OCI-LY1 (cell line): ENCODE measurements around the gene FCAMR.

Experiments used
- H2AFZ ChIP-seq: fragments of 200-600 bp; sonication (generic), shearing (Covaris generic); 2 replicates; pipeline ENCODE4 v1.6.0; 2014; ENCODE audit warnings: antibody characterized with exemption, mild to moderate bottlenecking, low read length
- H3F3A ChIP-seq: fragments of 200-600 bp; sonication (generic), shearing (Covaris generic); 2 replicates; pipeline ENCODE4 v1.6.0; 2014; ENCODE audit warnings: mild to moderate bottlenecking, antibody characterized with exemption, low read length, moderate library complexity; ENCODE audit not compliant: insufficient read depth
- H3K27ac ChIP-seq: fragments of 200-600 bp; sonication (generic); 2 replicates; pipeline ENCODE4 v1.5.1; 2014; ENCODE audit warnings: low read length, mixed run types, mild to moderate bottlenecking, low read depth; ENCODE audit not compliant: poor library complexity, severe bottlenecking
- H3K27me3 ChIP-seq: fragments of 200-600 bp; sonication (generic); 2 replicates; pipeline ENCODE4 v1.6.0; 2014; ENCODE audit warnings: antibody characterized with exemption, mild to moderate bottlenecking, low read length, moderate library complexity; ENCODE audit not compliant: insufficient read depth
- H3K36me3 ChIP-seq: fragments of 200-600 bp; sonication (generic); 2 replicates; pipeline ENCODE4 v1.6.1; 2014; ENCODE audit warnings: mild to moderate bottlenecking, antibody characterized with exemption, low read length, moderate library complexity, mixed read lengths; ENCODE audit not compliant: insufficient read depth
- H3K4me1 ChIP-seq: fragments of 200-600 bp; sonication (generic); 2 replicates; pipeline ENCODE4 v1.5.1; 2014; ENCODE audit warnings: mild to moderate bottlenecking, low read length, moderate library complexity; ENCODE audit not compliant: insufficient read depth, severe bottlenecking
- H3K4me2 ChIP-seq: fragments of 200-600 bp; sonication (generic), shearing (Covaris generic); 2 replicates; pipeline ENCODE4 v1.6.1; 2014; ENCODE audit warnings: low read length
- H3K4me3 ChIP-seq: fragments of 200-600 bp; sonication (generic); 2 replicates; pipeline ENCODE4 v1.5.1; 2014; ENCODE audit warnings: low read length, low read depth, mild to moderate bottlenecking, mixed read lengths; ENCODE audit not compliant: poor library complexity, severe bottlenecking
- H3K79me2 ChIP-seq: fragments of 200-600 bp; shearing (Covaris generic); 2 replicates; pipeline ENCODE4 v1.6.1; 2016; ENCODE audit warnings: mixed run types, low read length, mixed read lengths; ENCODE audit not compliant: insufficient read depth
- H3K9ac ChIP-seq: fragments of 200-600 bp; sonication (generic), shearing (Covaris generic); 2 replicates; pipeline ENCODE4 v1.6.1; 2014; ENCODE audit warnings: mild to moderate bottlenecking, low read length, mixed read lengths
- H3K9me2 ChIP-seq: fragments of 200-600 bp; sonication (generic), shearing (Covaris generic); 2 replicates; pipeline ENCODE4 v1.6.1; 2014; ENCODE audit warnings: low read depth, mild to moderate bottlenecking, low read length, mixed read lengths
- H3K9me3 ChIP-seq: fragments of 200-600 bp; shearing (Covaris generic); 2 replicates; pipeline ENCODE4 v1.6.1; 2014; ENCODE audit warnings: low read length, mixed read lengths
- H4K20me1 ChIP-seq: fragments of 200-600 bp; sonication (generic), shearing (Covaris generic); 2 replicates; pipeline ENCODE4 v1.6.0; 2016; ENCODE audit warnings: mild to moderate bottlenecking, low read length; ENCODE audit not compliant: insufficient read depth
- EZH2 ChIP-seq: fragments of 200-600 bp; sonication (generic), shearing (Covaris generic); IDR thresholded peaks from 2 replicates; pipeline ENCODE4 v1.8.0; 2017; ENCODE audit warnings: borderline replicate concordance, mixed run types, mild to moderate bottlenecking, antibody characterized with exemption, low read length, moderate library complexity, mixed read lengths
- TF ChIP-seq, protein P1 (sequence below): fragments of 200-600 bp; sonication (generic), shearing (Covaris generic); IDR thresholded peaks from 2 replicates; pipeline ENCODE4 v1.5.1; 2017; ENCODE audit warnings: mild to moderate bottlenecking, antibody characterized with exemption, low read length, moderate library complexity, mixed read lengths

Gene FCAMR

GRCh38 chr1:206909883-206910318, 60.4 kb downstream of the FCAMR start:
- H3K4me2 ChIP-seq: peak overlapping the region; percentile 39; the same call in 1 of the 2 replicates
- no peaks in the 10 kb centered on the region for H3K27me3 ChIP-seq
- no peaks in the 10 kb centered on the region for H3K79me2 ChIP-seq
- TF ChIP-seq, protein P1, sequence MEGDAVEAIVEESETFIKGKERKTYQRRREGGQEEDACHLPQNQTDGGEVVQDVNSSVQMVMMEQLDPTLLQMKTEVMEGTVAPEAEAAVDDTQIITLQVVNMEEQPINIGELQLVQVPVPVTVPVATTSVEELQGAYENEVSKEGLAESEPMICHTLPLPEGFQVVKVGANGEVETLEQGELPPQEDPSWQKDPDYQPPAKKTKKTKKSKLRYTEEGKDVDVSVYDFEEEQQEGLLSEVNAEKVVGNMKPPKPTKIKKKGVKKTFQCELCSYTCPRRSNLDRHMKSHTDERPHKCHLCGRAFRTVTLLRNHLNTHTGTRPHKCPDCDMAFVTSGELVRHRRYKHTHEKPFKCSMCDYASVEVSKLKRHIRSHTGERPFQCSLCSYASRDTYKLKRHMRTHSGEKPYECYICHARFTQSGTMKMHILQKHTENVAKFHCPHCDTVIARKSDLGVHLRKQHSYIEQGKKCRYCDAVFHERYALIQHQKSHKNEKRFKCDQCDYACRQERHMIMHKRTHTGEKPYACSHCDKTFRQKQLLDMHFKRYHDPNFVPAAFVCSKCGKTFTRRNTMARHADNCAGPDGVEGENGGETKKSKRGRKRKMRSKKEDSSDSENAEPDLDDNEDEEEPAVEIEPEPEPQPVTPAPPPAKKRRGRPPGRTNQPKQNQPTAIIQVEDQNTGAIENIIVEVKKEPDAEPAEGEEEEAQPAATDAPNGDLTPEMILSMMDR: no peak
- no peaks in the 10 kb centered on the region for H3K9me2 ChIP-seq
- no peaks in the 10 kb centered on the region for H4K20me1 ChIP-seq
- no peak overlapping the region for H3K27ac ChIP-seq
- no peaks in the 10 kb centered on the region for H3F3A ChIP-seq
- H3K9me3 ChIP-seq: no peaks in the 10 kb centered on the region
- H3K36me3 ChIP-seq: no peaks in the 10 kb centered on the region
- no peak overlapping the region for H2AFZ ChIP-seq
- H3K9ac ChIP-seq: no peak overlapping the region
- H3K4me3 ChIP-seq: no peak overlapping the region
- H3K4me1 ChIP-seq: peaks cover 14% of the 10 kb centered on the region

- H3K9me2 ChIP-seq: no peaks in the 10 kb centered on the region
- no peaks in the 10 kb centered on the region for H3K9me3 ChIP-seq
- H3K79me2 ChIP-seq: no peaks in the 10 kb centered on the region
- H2AFZ ChIP-seq: no peak overlapping the region
- no peak overlapping the region for H3K9ac ChIP-seq
- no peaks in the 10 kb centered on the region for H3K27me3 ChIP-seq
- H3K27ac ChIP-seq: no peak overlapping the region
- H3K4me2 ChIP-seq: peak overlapping the region; percentile 39; the same call in 1 of the 2 replicates
- H3K4me1 ChIP-seq: peaks cover 14% of the 10 kb centered on the region
- H3K36me3 ChIP-seq: no peaks in the 10 kb centered on the region
- H3F3A ChIP-seq: no peaks in the 10 kb centered on the region
- no peak for TF ChIP-seq EZH2
- TF ChIP-seq, protein P1: no peak
- H4K20me1 ChIP-seq: no peaks in the 10 kb centered on the region
- peak overlapping the region; percentile 26 for H3K4me3 ChIP-seq
These were observed 60.9 kb downstream of the FCAMR start for GRCh38 chr1:206909161-206909882.

DNA sequence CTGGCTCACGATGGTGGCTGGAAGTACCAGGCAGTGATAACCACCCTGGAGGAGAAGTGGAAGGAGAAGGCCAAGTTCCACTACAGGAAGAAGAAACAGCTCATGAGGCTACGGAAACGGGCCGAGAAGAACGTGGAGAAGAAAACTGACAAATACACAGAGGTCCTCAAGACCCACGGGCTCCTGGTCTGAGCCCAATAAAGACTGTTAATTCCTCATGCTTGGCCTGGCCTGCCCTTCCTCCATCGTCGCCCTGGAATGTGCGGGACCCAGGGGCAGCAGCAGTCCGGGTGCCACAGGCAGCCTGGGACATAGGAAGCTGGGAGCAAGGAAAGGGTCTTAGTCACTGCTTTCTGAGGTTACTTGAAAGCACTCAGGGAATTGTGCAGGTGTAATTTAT, 62.2 kb downstream of the FCAMR start:
- TF ChIP-seq EZH2: no peak
- TF ChIP-seq, protein P1: no peak
- Histone ChIP-seq H3K9me2 (no peaks in the 10 kb centered on the region), H3K36me3 (no peaks in the 10 kb centered on the region), H3K9ac (no peak overlapping the region), H2AFZ (no peak overlapping the region), H3K4me2 (no peak overlapping the region), H3K79me2 (no peaks in the 10 kb centered on the region), H3K27me3 (no peaks in the 10 kb centered on the region), H3F3A (no peaks in the 10 kb centered on the region), H3K9me3 (no peaks in the 10 kb centered on the region), H4K20me1 (no peaks in the 10 kb centered on the region), H3K4me1 (peaks cover 14% of the 10 kb centered on the region), H3K27ac (no peak overlapping the region), H3K4me3 (no peak overlapping the region)
